Panc1 (cell line): ENCODE results near the gene POLR2J3.
"Not testable (repeated sequence)": the region's sequence is repeated elsewhere in the genome, so short reads cannot be mapped to it uniquely, and the experiment has no call there.

Experiments
- TF ChIP-seq, protein P1 (sequence below): fragments of 450-650 bp; IDR thresholded peaks from 2 replicates; pipeline ENCODE4 v1.5.1; 2017; ENCODE audit warnings: mild to moderate bottlenecking
- TF ChIP-seq, protein P2 (sequence below), 2 experiments: IDR thresholded peaks; 2 replicates each; pipeline ENCODE4 v1.6.1; 2011 to 2012; ENCODE audit warnings: low read depth in 2 of 2, control low read depth in 1 of 2, low read length in 1 of 2, mild to moderate bottlenecking in 1 of 2, moderate library complexity in 1 of 2; ENCODE audit not compliant: insufficient read depth in 1 of 2

DNA sequence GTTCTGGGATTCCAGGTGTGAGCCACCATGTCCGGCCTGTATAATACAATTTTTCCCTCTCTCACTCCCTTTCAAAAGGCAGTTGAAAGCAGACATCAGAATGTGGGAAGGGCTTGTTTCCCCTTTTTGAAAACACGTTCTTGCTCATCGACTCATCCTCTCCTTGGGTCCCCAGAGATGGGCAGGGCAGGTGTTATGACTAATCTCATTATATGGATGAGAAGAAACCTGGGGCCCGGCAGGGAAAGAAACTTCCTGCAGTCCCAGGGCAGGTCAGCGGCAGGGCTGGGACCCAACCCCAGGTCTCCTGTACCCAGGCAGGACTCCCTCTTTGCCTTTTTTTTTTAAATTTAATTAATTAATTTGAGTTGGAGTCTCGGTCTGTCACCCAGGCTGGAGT, 26.0 kb downstream of the POLR2J3 start:
- TF ChIP-seq, protein P1, sequence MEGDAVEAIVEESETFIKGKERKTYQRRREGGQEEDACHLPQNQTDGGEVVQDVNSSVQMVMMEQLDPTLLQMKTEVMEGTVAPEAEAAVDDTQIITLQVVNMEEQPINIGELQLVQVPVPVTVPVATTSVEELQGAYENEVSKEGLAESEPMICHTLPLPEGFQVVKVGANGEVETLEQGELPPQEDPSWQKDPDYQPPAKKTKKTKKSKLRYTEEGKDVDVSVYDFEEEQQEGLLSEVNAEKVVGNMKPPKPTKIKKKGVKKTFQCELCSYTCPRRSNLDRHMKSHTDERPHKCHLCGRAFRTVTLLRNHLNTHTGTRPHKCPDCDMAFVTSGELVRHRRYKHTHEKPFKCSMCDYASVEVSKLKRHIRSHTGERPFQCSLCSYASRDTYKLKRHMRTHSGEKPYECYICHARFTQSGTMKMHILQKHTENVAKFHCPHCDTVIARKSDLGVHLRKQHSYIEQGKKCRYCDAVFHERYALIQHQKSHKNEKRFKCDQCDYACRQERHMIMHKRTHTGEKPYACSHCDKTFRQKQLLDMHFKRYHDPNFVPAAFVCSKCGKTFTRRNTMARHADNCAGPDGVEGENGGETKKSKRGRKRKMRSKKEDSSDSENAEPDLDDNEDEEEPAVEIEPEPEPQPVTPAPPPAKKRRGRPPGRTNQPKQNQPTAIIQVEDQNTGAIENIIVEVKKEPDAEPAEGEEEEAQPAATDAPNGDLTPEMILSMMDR, result not testable (repeated sequence)
- TF ChIP-seq, protein P2, sequence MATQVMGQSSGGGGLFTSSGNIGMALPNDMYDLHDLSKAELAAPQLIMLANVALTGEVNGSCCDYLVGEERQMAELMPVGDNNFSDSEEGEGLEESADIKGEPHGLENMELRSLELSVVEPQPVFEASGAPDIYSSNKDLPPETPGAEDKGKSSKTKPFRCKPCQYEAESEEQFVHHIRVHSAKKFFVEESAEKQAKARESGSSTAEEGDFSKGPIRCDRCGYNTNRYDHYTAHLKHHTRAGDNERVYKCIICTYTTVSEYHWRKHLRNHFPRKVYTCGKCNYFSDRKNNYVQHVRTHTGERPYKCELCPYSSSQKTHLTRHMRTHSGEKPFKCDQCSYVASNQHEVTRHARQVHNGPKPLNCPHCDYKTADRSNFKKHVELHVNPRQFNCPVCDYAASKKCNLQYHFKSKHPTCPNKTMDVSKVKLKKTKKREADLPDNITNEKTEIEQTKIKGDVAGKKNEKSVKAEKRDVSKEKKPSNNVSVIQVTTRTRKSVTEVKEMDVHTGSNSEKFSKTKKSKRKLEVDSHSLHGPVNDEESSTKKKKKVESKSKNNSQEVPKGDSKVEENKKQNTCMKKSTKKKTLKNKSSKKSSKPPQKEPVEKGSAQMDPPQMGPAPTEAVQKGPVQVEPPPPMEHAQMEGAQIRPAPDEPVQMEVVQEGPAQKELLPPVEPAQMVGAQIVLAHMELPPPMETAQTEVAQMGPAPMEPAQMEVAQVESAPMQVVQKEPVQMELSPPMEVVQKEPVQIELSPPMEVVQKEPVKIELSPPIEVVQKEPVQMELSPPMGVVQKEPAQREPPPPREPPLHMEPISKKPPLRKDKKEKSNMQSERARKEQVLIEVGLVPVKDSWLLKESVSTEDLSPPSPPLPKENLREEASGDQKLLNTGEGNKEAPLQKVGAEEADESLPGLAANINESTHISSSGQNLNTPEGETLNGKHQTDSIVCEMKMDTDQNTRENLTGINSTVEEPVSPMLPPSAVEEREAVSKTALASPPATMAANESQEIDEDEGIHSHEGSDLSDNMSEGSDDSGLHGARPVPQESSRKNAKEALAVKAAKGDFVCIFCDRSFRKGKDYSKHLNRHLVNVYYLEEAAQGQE (IDR thresholded peaks at IDR 0.05; ENCODE audit: insufficient read depth in 1 of 2, low read depth in 2 of 2, low read length in 1 of 2), result not testable (repeated sequence)
